Neural progenitor cell (in vitro differentiated cells): ENCODE data around the gene NUMB. TPM values are rescaled to one million over a fixed set of nuclear protein-coding genes. Genes with fewer than 3 reads are reported as not detected.

Experiments
- DNase-seq: peaks from one replicate; pipeline ENCODE4 v3.0.0-alpha.2; 2016; ENCODE audit warnings: low spot score
- H2AFZ ChIP-seq: fragments of 200-600 bp; sonication (generic); replicated peaks from 2 replicates; pipeline ENCODE4 v1.6.1; 2016; ENCODE audit warnings: antibody characterized with exemption
- H3F3A ChIP-seq: fragments of 200-600 bp; sonication (generic); 2 replicates; pipeline ENCODE4 v1.6.1; 2016; ENCODE audit warnings: antibody characterized with exemption, low read depth
- H3K27ac ChIP-seq: fragments of 200-600 bp; sonication (generic); 2 replicates; pipeline ENCODE4 v1.5.1; 2016; ENCODE audit warnings: mild to moderate bottlenecking
- H3K27me3 ChIP-seq: fragments of 200-600 bp; sonication (generic); 2 replicates; pipeline ENCODE4 v1.6.1; 2016; ENCODE audit warnings: mild to moderate bottlenecking, moderate library complexity
- H3K36me3 ChIP-seq: fragments of 200-600 bp; sonication (generic); 2 replicates; pipeline ENCODE4 v1.5.1; 2016
- H3K4me1 ChIP-seq: fragments of 200-600 bp; sonication (generic); 2 replicates; pipeline ENCODE4 v1.6.1; 2016; ENCODE audit warnings: mixed run types
- H3K4me2 ChIP-seq: fragments of 200-600 bp; sonication (generic); 2 replicates; pipeline ENCODE4 v1.6.1; 2016
- H3K4me3 ChIP-seq: fragments of 200-600 bp; sonication (generic); 2 replicates; pipeline ENCODE4 v1.5.1; 2016
- H3K79me2 ChIP-seq: fragments of 200-600 bp; sonication (generic); 2 replicates; pipeline ENCODE4 v1.6.1; 2016; ENCODE audit warnings: low read depth
- H3K9ac ChIP-seq: fragments of 200-600 bp; sonication (generic); 2 replicates; pipeline ENCODE4 v1.6.1; 2016
- H3K9me3 ChIP-seq: fragments of 200-600 bp; sonication (generic); 2 replicates; pipeline ENCODE4 v1.5.1; 2016; ENCODE audit warnings: low read depth
- H4K20me1 ChIP-seq: fragments of 200-600 bp; sonication (generic); 2 replicates; pipeline ENCODE4 v1.6.1; 2016; ENCODE audit warnings: low read depth
- H3K27ac Mint-ChIP-seq: 3 replicates; pipeline ENCODE4 v1.8.0; 2021; ENCODE audit warnings: mixed read lengths
- H3K27me3 Mint-ChIP-seq: 2 replicates; pipeline ENCODE4 v1.8.0; 2022; ENCODE audit warnings: low read depth, mild to moderate bottlenecking, inconsistent platforms, moderate library complexity, mixed read lengths; ENCODE audit not compliant: insufficient read depth
- H3K36me3 Mint-ChIP-seq: 3 replicates; pipeline ENCODE4 v1.8.0; 2021; ENCODE audit warnings: mixed read lengths
- H3K4me1 Mint-ChIP-seq: 3 replicates; pipeline ENCODE4 v1.8.0; 2021; ENCODE audit warnings: mixed read lengths
- H3K4me3 Mint-ChIP-seq: 3 replicates; pipeline ENCODE4 v1.8.0; 2021; ENCODE audit warnings: mild to moderate bottlenecking, moderate library complexity, mixed read lengths
- H3K9me3 Mint-ChIP-seq: 3 replicates; pipeline ENCODE4 v1.8.0; 2020; ENCODE audit warnings: mixed read lengths
- EZH2 ChIP-seq: fragments of 200-600 bp; sonication (generic); IDR thresholded peaks from 2 replicates; pipeline ENCODE4 v1.6.1; 2017; ENCODE audit warnings: antibody characterized with exemption, mild to moderate bottlenecking, moderate library complexity
- EZH2phosphoT487 ChIP-seq: fragments of 200-600 bp; sonication (generic); IDR thresholded peaks from 2 replicates; pipeline ENCODE4 v1.6.1; 2017; ENCODE audit warnings: antibody characterized with exemption
- total RNA-seq: library from RNA; depleted of rRNA; stranded (reverse); fragments of >200 nt; gene quantifications from 2 replicates; pipeline ENCODE4 v1.2.3, GENCODE V29; 2015; ENCODE audit warnings: low replicate concordance
- TF ChIP-seq, protein P1 (sequence below): fragments of 200-600 bp; sonication (generic); IDR thresholded peaks from 2 replicates; pipeline ENCODE4 v1.5.1; 2017; ENCODE audit warnings: antibody characterized with exemption, mild to moderate bottlenecking

Gene NUMB
- total RNA-seq, 1 donor from 2014 or later: 37.2 TPM

- H3K9me3 ChIP-seq: no peaks in the 10 kb centered on the region
- H2AFZ ChIP-seq: no peak overlapping the region
- Mint-ChIP-seq H3K36me3 (no peaks in the 10 kb centered on the region), H3K4me3 (no peak overlapping the region), H3K4me1 (peaks cover 4% of the 10 kb centered on the region), H3K27ac (peak overlapping the region; percentile 68), H3K9me3 (no peaks in the 10 kb centered on the region), H3K27me3 (no peaks in the 10 kb centered on the region)
- H3K27me3 ChIP-seq: no peaks in the 10 kb centered on the region
- H3K36me3 ChIP-seq: no peaks in the 10 kb centered on the region
- TF ChIP-seq, protein P1, sequence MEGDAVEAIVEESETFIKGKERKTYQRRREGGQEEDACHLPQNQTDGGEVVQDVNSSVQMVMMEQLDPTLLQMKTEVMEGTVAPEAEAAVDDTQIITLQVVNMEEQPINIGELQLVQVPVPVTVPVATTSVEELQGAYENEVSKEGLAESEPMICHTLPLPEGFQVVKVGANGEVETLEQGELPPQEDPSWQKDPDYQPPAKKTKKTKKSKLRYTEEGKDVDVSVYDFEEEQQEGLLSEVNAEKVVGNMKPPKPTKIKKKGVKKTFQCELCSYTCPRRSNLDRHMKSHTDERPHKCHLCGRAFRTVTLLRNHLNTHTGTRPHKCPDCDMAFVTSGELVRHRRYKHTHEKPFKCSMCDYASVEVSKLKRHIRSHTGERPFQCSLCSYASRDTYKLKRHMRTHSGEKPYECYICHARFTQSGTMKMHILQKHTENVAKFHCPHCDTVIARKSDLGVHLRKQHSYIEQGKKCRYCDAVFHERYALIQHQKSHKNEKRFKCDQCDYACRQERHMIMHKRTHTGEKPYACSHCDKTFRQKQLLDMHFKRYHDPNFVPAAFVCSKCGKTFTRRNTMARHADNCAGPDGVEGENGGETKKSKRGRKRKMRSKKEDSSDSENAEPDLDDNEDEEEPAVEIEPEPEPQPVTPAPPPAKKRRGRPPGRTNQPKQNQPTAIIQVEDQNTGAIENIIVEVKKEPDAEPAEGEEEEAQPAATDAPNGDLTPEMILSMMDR: no peak
- TF ChIP-seq EZH2phosphoT487: no peak
- TF ChIP-seq EZH2: no peak
- peaks cover 4% of the 10 kb centered on the region for H3K4me1 ChIP-seq
- no peaks in the 10 kb centered on the region for H3K79me2 ChIP-seq
- H3K4me3 ChIP-seq: no peak overlapping the region
- peak; percentile 5 for DNase-seq
- no peak overlapping the region for H3K4me2 ChIP-seq
- H4K20me1 ChIP-seq: peaks cover 12% of the 10 kb centered on the region
- no peak overlapping the region for H3K27ac ChIP-seq
- no peak overlapping the region for H3K9ac ChIP-seq
- H3F3A ChIP-seq: no peaks in the 10 kb centered on the region
These were observed 118.3 kb downstream of the NUMB start for GRCh38 chr14:73339846-73340595.

DNA sequence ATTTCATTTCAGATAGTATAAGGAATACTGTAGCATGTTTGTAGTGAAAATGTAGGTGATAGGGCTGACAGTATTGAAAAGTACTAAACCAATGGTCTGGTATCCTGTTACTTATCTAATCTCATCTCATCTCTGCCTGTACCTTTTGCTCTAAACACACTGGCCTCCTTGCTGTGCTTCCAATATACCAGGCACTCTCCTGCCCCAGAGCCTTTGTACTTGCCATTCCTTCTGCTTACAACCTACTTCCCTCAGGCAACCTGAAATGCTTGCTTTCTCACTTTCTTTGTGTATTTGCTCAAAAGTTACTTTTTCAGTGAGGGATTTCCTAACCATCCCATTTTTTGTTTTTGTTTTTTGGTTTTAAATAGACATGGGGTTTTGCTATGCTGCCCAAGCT, 119.1 kb downstream of the NUMB start:
- Mint-ChIP-seq H3K9me3 (no peaks in the 10 kb centered on the region), H3K36me3 (no peaks in the 10 kb centered on the region), H3K27me3 (no peaks in the 10 kb centered on the region), H3K4me1 (peaks cover 4% of the 10 kb centered on the region), H3K4me3 (no peak overlapping the region), H3K27ac (no peak overlapping the region)
- H3K4me1 ChIP-seq: peaks cover 4% of the 10 kb centered on the region
- H2AFZ ChIP-seq: no peak overlapping the region
- H3K36me3 ChIP-seq: no peaks in the 10 kb centered on the region
- no peak for DNase-seq
- no peaks in the 10 kb centered on the region for H3K9me3 ChIP-seq
- no peaks in the 10 kb centered on the region for H3K79me2 ChIP-seq
- H3K9ac ChIP-seq: no peak overlapping the region
- no peak overlapping the region for H3K4me3 ChIP-seq
- TF ChIP-seq, protein P1: no peak
- TF ChIP-seq EZH2 (no peak), EZH2phosphoT487 (no peak)
- H3K4me2 ChIP-seq: no peak overlapping the region
- no peak overlapping the region for H3K27ac ChIP-seq
- H3K27me3 ChIP-seq: no peaks in the 10 kb centered on the region
- H3F3A ChIP-seq: no peaks in the 10 kb centered on the region
- peaks cover 12% of the 10 kb centered on the region for H4K20me1 ChIP-seq

- Histone ChIP-seq H3K9ac (no peak overlapping the region), H3K36me3 (no peaks in the 10 kb centered on the region), H3K4me3 (no peak overlapping the region), H3K27me3 (no peaks in the 10 kb centered on the region), H3K9me3 (no peaks in the 10 kb centered on the region), H2AFZ (no peak overlapping the region), H3F3A (no peaks in the 10 kb centered on the region), H3K79me2 (no peaks in the 10 kb centered on the region), H3K4me2 (no peak overlapping the region), H3K4me1 (peaks cover 4% of the 10 kb centered on the region), H4K20me1 (peaks cover 12% of the 10 kb centered on the region), H3K27ac (no peak overlapping the region)
- no peak overlapping the region for H3K27ac Mint-ChIP-seq
- TF ChIP-seq EZH2phosphoT487 (no peak), EZH2 (no peak)
- TF ChIP-seq, protein P1: no peak
- no peaks in the 10 kb centered on the region for H3K27me3 Mint-ChIP-seq
- H3K36me3 Mint-ChIP-seq: peaks cover under 1% of the 10 kb centered on the region
- peaks cover 4% of the 10 kb centered on the region for H3K4me1 Mint-ChIP-seq
- no peak overlapping the region for H3K4me3 Mint-ChIP-seq
- H3K9me3 Mint-ChIP-seq: no peaks in the 10 kb centered on the region
- DNase-seq: no peak
These were observed 119.8 kb downstream of the NUMB start for GRCh38 chr14:73338551-73338950.
